ENCODE results near the gene CKS2.
"Not testable (repeated sequence)": the region's sequence is repeated elsewhere in the genome, so short reads cannot be mapped to it uniquely, and the experiment has no call there.

Gene CKS2

GRCh38 chr9:89323390-89323789, 12.4 kb downstream of the CKS2 start:
- Histone ChIP-seq H3K9me3 (ENCODE audit: control insufficient read depth, low read length) (no peaks in the 10 kb centered on the region), H3K36me3 (ENCODE audit: control insufficient read depth, insufficient read depth, low read length) (peaks cover 40% of the 10 kb centered on the region), H3K4me1 (ENCODE audit: control insufficient read depth, insufficient read depth, low read length, poor library complexity, severe bottlenecking) (peaks cover 10% of the 10 kb centered on the region), H3K27me3 (replicated peaks; ENCODE audit: control insufficient read depth, insufficient read depth, low read length, poor library complexity, severe bottlenecking) (no peaks in the 10 kb centered on the region), H3K27ac (ENCODE audit: insufficient read depth, low read length, poor library complexity, severe bottlenecking) (no peak overlapping the region), H3K4me3 (ENCODE audit: insufficient read depth, low read depth, low read length, poor library complexity, severe bottlenecking) (no peak overlapping the region)
- no peak for DNase-seq

DNA sequence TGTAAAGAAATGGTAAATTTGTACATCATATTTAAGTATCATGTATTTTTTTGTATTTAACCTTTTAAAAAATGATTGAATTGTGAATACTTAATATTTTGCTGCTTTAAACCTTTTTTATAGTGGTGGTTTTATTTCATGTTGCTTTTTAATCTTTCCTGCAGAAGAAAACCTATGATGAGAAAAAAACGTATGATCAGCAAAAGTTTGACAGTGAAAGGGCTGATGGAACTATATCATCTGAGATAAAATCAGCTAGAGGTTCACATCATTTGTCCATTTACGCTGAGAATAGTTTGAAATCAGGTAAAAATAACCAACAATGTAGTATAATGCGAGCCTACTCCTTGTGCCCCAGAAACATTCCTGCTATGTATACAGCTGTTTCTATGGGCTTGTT, 14.7 kb downstream of the CKS2 start:
- Histone ChIP-seq H3K36me3 (ENCODE audit: control insufficient read depth, insufficient read depth, low read length) (peaks cover 50% of the 10 kb centered on the region), H3K4me1 (ENCODE audit: control insufficient read depth, insufficient read depth, low read length, poor library complexity, severe bottlenecking) (no peaks in the 10 kb centered on the region), H3K4me3 (ENCODE audit: insufficient read depth, low read depth, low read length, poor library complexity, severe bottlenecking) (no peak overlapping the region), H3K27me3 (replicated peaks; ENCODE audit: control insufficient read depth, insufficient read depth, low read length, poor library complexity, severe bottlenecking) (no peaks in the 10 kb centered on the region), H3K27ac (ENCODE audit: insufficient read depth, low read length, poor library complexity, severe bottlenecking) (no peak overlapping the region), H3K9me3 (ENCODE audit: control insufficient read depth, low read length) (no peaks in the 10 kb centered on the region)
- DNase-seq = no peak

- no peak overlapping the region for H3K4me3 ChIP-seq (ENCODE audit: insufficient read depth, low read depth, low read length, poor library complexity, severe bottlenecking)
- peaks cover 67% of the 10 kb centered on the region for H3K36me3 ChIP-seq (ENCODE audit: control insufficient read depth, insufficient read depth, low read length)
Measured at GRCh38 chr9:89328064-89328463, 17.1 kb downstream of the CKS2 start.

GRCh38 chr9:89329917-89330316, 18.9 kb downstream of the CKS2 start:
- Histone ChIP-seq H3K27me3 (replicated peaks; ENCODE audit: control insufficient read depth, insufficient read depth, low read length, poor library complexity, severe bottlenecking) (no peaks in the 10 kb centered on the region), H3K9me3 (ENCODE audit: control insufficient read depth, low read length) (no peaks in the 10 kb centered on the region), H3K4me1 (ENCODE audit: control insufficient read depth, insufficient read depth, low read length, poor library complexity, severe bottlenecking) (no peaks in the 10 kb centered on the region), H3K4me3 (ENCODE audit: insufficient read depth, low read depth, low read length, poor library complexity, severe bottlenecking) (no peak overlapping the region), H3K27ac (ENCODE audit: insufficient read depth, low read length, poor library complexity, severe bottlenecking) (no peak overlapping the region), H3K36me3 (ENCODE audit: control insufficient read depth, insufficient read depth, low read length) (peaks cover 76% of the 10 kb centered on the region)
- DNase-seq = no peak

More at GRCh38 chr9:89328064-89328463, 17.1 kb downstream of the CKS2 start:
- Histone ChIP-seq H3K27ac (ENCODE audit: insufficient read depth, low read length, poor library complexity, severe bottlenecking) (no peak overlapping the region), H3K4me1 (ENCODE audit: control insufficient read depth, insufficient read depth, low read length, poor library complexity, severe bottlenecking) (no peaks in the 10 kb centered on the region), H3K27me3 (replicated peaks; ENCODE audit: control insufficient read depth, insufficient read depth, low read length, poor library complexity, severe bottlenecking) (no peaks in the 10 kb centered on the region), H3K9me3 (ENCODE audit: control insufficient read depth, low read length) (no peaks in the 10 kb centered on the region)
- no peak for DNase-seq

DNA sequence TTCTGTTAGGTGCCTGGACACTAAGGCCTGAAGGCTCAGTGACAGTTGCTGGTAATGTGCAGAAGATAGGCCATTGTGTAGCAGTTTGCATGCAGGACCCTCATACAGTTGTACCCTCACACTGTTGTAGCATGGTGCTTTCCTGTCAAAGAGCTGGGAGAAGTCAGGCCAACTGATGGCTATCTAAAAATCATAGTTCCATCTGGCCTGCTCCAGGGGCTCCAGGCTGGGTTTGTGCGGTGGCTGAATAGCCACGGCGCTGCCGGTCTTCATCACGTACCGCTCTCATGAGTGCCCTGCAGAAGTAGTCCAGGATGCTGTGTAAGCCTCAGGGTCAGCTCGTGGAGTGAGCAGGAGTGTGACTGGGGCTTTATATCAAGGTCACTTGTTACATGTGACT, 19.5 kb downstream of the CKS2 start:
- no peak overlapping the region for H3K27ac ChIP-seq (ENCODE audit: insufficient read depth, low read length, poor library complexity, severe bottlenecking)
- no peaks in the 10 kb centered on the region for H3K9me3 ChIP-seq (ENCODE audit: control insufficient read depth, low read length)
- H3K36me3 ChIP-seq (ENCODE audit: control insufficient read depth, insufficient read depth, low read length) = peaks cover 75% of the 10 kb centered on the region
- no peak for DNase-seq
- no peaks in the 10 kb centered on the region for H3K4me1 ChIP-seq (ENCODE audit: control insufficient read depth, insufficient read depth, low read length, poor library complexity, severe bottlenecking)
- H3K4me3 ChIP-seq (ENCODE audit: insufficient read depth, low read depth, low read length, poor library complexity, severe bottlenecking) = no peak overlapping the region
- H3K27me3 ChIP-seq (replicated peaks; ENCODE audit: control insufficient read depth, insufficient read depth, low read length, poor library complexity, severe bottlenecking) = no peaks in the 10 kb centered on the region

DNA sequence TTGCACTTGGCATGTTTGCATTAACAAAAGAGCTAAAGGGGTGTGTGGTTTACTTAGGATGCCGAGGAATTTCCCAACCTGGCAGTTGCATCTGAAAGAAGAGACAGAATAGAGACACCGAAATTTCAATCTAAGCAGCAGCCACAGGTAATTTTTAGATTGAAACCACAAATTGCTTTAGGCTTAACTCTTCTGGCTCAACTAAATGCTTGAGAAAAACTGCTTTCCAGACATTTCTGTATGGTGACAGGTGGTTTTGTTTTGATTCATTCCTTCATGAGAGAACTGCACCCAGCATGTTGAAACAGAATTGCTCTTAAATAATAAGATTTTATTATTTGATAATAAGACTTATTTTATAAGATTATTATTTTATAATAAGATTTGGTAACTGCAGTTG, 28.8 kb downstream of the CKS2 start:
- H3K4me1 ChIP-seq (ENCODE audit: control insufficient read depth, insufficient read depth, low read length, poor library complexity, severe bottlenecking) = no peaks in the 10 kb centered on the region
- H3K27ac ChIP-seq (ENCODE audit: insufficient read depth, low read length, poor library complexity, severe bottlenecking) = no peak overlapping the region
- no peaks in the 10 kb centered on the region for H3K9me3 ChIP-seq (ENCODE audit: control insufficient read depth, low read length)
- H3K36me3 ChIP-seq (ENCODE audit: control insufficient read depth, insufficient read depth, low read length) = peaks cover 59% of the 10 kb centered on the region
- H3K4me3 ChIP-seq (ENCODE audit: insufficient read depth, low read depth, low read length, poor library complexity, severe bottlenecking) = no peak overlapping the region
- no peak for DNase-seq
- no peaks in the 10 kb centered on the region for H3K27me3 ChIP-seq (replicated peaks; ENCODE audit: control insufficient read depth, insufficient read depth, low read length, poor library complexity, severe bottlenecking)

DNA sequence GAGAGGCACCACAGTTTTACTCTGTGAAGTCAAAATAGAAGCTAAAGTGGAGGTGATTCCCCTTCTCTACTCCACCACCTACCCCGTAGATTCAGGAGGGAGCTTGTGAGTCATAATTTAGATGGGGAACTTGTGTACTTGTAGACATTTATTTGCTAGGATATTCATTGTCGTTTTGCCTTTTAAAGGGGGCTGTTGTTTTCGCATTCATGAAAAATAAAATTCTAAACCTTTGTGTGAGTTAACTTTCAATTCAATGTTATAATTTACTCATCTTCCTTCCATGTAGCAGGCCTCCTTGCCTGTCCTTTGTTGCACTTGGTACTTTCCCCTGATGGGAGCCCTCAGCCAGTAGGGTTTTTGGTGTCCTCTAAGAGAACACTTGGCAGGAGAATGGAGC, 29.3 kb downstream of the CKS2 start:
- peaks cover 62% of the 10 kb centered on the region for H3K36me3 ChIP-seq (ENCODE audit: control insufficient read depth, insufficient read depth, low read length)
- no peak overlapping the region for H3K27ac ChIP-seq (ENCODE audit: insufficient read depth, low read length, poor library complexity, severe bottlenecking)
- no peaks in the 10 kb centered on the region for H3K27me3 ChIP-seq (replicated peaks; ENCODE audit: control insufficient read depth, insufficient read depth, low read length, poor library complexity, severe bottlenecking)
- H3K4me3 ChIP-seq (ENCODE audit: insufficient read depth, low read depth, low read length, poor library complexity, severe bottlenecking) = no peak overlapping the region
- DNase-seq = no peak
- no peaks in the 10 kb centered on the region for H3K4me1 ChIP-seq (ENCODE audit: control insufficient read depth, insufficient read depth, low read length, poor library complexity, severe bottlenecking)
- H3K9me3 ChIP-seq (ENCODE audit: control insufficient read depth, low read length) = no peaks in the 10 kb centered on the region

- Histone ChIP-seq H3K36me3 (ENCODE audit: control insufficient read depth, insufficient read depth, low read length) (peaks cover 74% of the 10 kb centered on the region), H3K4me3 (ENCODE audit: insufficient read depth, low read depth, low read length, poor library complexity, severe bottlenecking) (no peak overlapping the region), H3K9me3 (ENCODE audit: control insufficient read depth, low read length) (no peaks in the 10 kb centered on the region), H3K27me3 (replicated peaks; ENCODE audit: control insufficient read depth, insufficient read depth, low read length, poor library complexity, severe bottlenecking) (no peaks in the 10 kb centered on the region), H3K27ac (ENCODE audit: insufficient read depth, low read length, poor library complexity, severe bottlenecking) (no peak overlapping the region), H3K4me1 (ENCODE audit: control insufficient read depth, insufficient read depth, low read length, poor library complexity, severe bottlenecking) (no peaks in the 10 kb centered on the region)
- DNase-seq = no peak
Measured at GRCh38 chr9:89342213-89342612, 31.2 kb downstream of the CKS2 start.

GRCh38 chr9:89342948-89343347, 32.0 kb downstream of the CKS2 start:
- Histone ChIP-seq H3K4me1 (ENCODE audit: control insufficient read depth, insufficient read depth, low read length, poor library complexity, severe bottlenecking) (no peaks in the 10 kb centered on the region), H3K4me3 (ENCODE audit: insufficient read depth, low read depth, low read length, poor library complexity, severe bottlenecking) (no peak overlapping the region), H3K36me3 (ENCODE audit: control insufficient read depth, insufficient read depth, low read length) (peaks cover 74% of the 10 kb centered on the region), H3K27ac (ENCODE audit: insufficient read depth, low read length, poor library complexity, severe bottlenecking) (no peak overlapping the region), H3K27me3 (replicated peaks; ENCODE audit: control insufficient read depth, insufficient read depth, low read length, poor library complexity, severe bottlenecking) (no peaks in the 10 kb centered on the region), H3K9me3 (ENCODE audit: control insufficient read depth, low read length) (no peaks in the 10 kb centered on the region)
- no peak for DNase-seq

DNA sequence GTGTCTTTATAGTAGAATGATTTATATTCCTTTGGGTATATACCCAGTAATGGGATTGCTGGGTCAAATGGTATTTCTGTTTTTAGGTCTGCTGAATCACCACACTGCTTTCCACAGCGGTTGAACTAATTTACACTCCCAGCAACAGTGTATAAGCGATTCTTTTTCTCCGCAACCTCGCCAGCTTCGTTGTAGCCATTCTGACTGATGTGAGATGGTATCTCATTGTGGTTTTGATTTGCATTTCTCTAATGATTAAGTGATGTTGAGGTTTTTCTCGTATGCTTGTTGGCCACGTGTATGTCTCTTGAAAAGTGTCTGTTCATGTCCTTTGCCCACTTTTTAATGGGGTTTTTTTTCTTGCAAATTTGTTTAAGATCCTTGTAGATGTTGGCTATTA, 32.8 kb downstream of the CKS2 start:
- not testable (repeated sequence) for DNase-seq
- H3K36me3 ChIP-seq (ENCODE audit: control insufficient read depth, insufficient read depth, low read length) = peaks cover 81% of the 10 kb centered on the region

GRCh38 chr9:89345476-89345875, 34.5 kb downstream of the CKS2 start:
- H3K4me1 ChIP-seq (ENCODE audit: control insufficient read depth, insufficient read depth, low read length, poor library complexity, severe bottlenecking) = no peaks in the 10 kb centered on the region
- H3K9me3 ChIP-seq (ENCODE audit: control insufficient read depth, low read length) = no peaks in the 10 kb centered on the region
- no peak overlapping the region for H3K4me3 ChIP-seq (ENCODE audit: insufficient read depth, low read depth, low read length, poor library complexity, severe bottlenecking)
- peaks cover 86% of the 10 kb centered on the region for H3K36me3 ChIP-seq (ENCODE audit: control insufficient read depth, insufficient read depth, low read length)
- DNase-seq = no peak
- no peak overlapping the region for H3K27ac ChIP-seq (ENCODE audit: insufficient read depth, low read length, poor library complexity, severe bottlenecking)
- no peaks in the 10 kb centered on the region for H3K27me3 ChIP-seq (replicated peaks; ENCODE audit: control insufficient read depth, insufficient read depth, low read length, poor library complexity, severe bottlenecking)

More for the DNA sequence above, 32.8 kb downstream of the CKS2 start:
- not testable (repeated sequence) for H3K27ac ChIP-seq (ENCODE audit: insufficient read depth, low read length, poor library complexity, severe bottlenecking); H3K27me3 ChIP-seq (replicated peaks; ENCODE audit: control insufficient read depth, insufficient read depth, low read length, poor library complexity, severe bottlenecking); H3K4me1 ChIP-seq (ENCODE audit: control insufficient read depth, insufficient read depth, low read length, poor library complexity, severe bottlenecking); H3K9me3 ChIP-seq (ENCODE audit: control insufficient read depth, low read length); H3K4me3 ChIP-seq (ENCODE audit: insufficient read depth, low read depth, low read length, poor library complexity, severe bottlenecking)
